Measurements from ENCODE around the gene OR52L1.

Gene OR52L1

GRCh38 chr11:5941951-5942350 is 44.8 kb downstream of the OR52L1 start, which contains the start of gene OR56A3:
OR56A3 (plus strand) TSS chr11:5942251; CDS start chr11:5947347, 5,096 bp downstream.
- DNase-seq (ENCODE audit: low read depth in 1 of 2, low spot score in 1 of 2), result no peak

- DNase-seq (ENCODE audit: low read depth in 1 of 2, low spot score in 1 of 2), result no peak
These were observed 46.0 kb downstream of the OR52L1 start for GRCh38 chr11:5940748-5941147.

GRCh38 chr11:5938603-5938965 is 48.2 kb downstream of the OR52L1 start:
- DNase-seq (ENCODE audit: low read depth in 1 of 2, low spot score in 1 of 2), result no peak

- DNase-seq (ENCODE audit: low read depth in 1 of 2, low spot score in 1 of 2), result no peak
These were observed 48.8 kb downstream of the OR52L1 start for GRCh38 chr11:5937868-5938602.
